GM23338 (cell line): ENCODE data around the gene FCRL1.

ENCODE experiments used
- CREB1 ChIP-seq: fragments of 250-450 bp; sonication (Bioruptor Pico); IDR thresholded peaks from 2 replicates; pipeline ENCODE4 v1.5.0; 2020; ENCODE audit warnings: low read depth, mild to moderate bottlenecking, moderate library complexity
- EZH2 ChIP-seq: fragments of 200-600 bp; sonication (generic); IDR thresholded peaks from one replicate; pipeline ENCODE4 v1.8.0; 2017; ENCODE audit warnings: antibody characterized with exemption, mild to moderate bottlenecking, low read depth; ENCODE audit not compliant: unreplicated experiment
- EZH2phosphoT487 ChIP-seq: fragments of 200-600 bp; sonication (generic); IDR thresholded peaks from one replicate; pipeline ENCODE4 v1.8.1; 2018; ENCODE audit warnings: antibody characterized with exemption; ENCODE audit not compliant: unreplicated experiment
- JUNB ChIP-seq: IDR thresholded peaks from one replicate; pipeline ENCODE4 v1.6.1; 2016; ENCODE audit warnings: antibody characterized with exemption; ENCODE audit not compliant: unreplicated experiment
- NANOG ChIP-seq: IDR thresholded peaks from 2 replicates; pipeline ENCODE4 v1.6.1; 2016; ENCODE audit warnings: antibody characterized with exemption, borderline replicate concordance
- POLR2AphosphoS5 ChIP-seq: IDR thresholded peaks from 2 replicates; pipeline ENCODE4 v1.6.1; 2016; ENCODE audit warnings: antibody characterized with exemption, low read depth
- STAT1 ChIP-seq: IDR thresholded peaks from one replicate; pipeline ENCODE4 v1.6.1; 2016; ENCODE audit warnings: antibody characterized with exemption; ENCODE audit not compliant: unreplicated experiment
- ZNF114 ChIP-seq: fragments of 250-450 bp; sonication (Bioruptor Pico); IDR thresholded peaks from 2 replicates; pipeline ENCODE4 v1.5.0; 2020; ENCODE audit warnings: mild to moderate bottlenecking, moderate library complexity
- ZNF331 ChIP-seq: fragments of 250-450 bp; sonication (Bioruptor Pico); IDR thresholded peaks from 2 replicates; pipeline ENCODE4 v1.5.0; 2020; ENCODE audit warnings: low read depth, mild to moderate bottlenecking, moderate library complexity
- TF ChIP-seq, protein P1 (sequence below), 2 experiments: fragments of 200-600 bp in 1 of 2; sonication (generic) in 1 of 2; conservative IDR thresholded peaks; 2 replicates each; pipeline versions ENCODE4 v1.5.1 to v1.6.1; 2016 to 2017; ENCODE audit warnings: antibody characterized with exemption in 2 of 2, low read depth in 2 of 2, mild to moderate bottlenecking in 2 of 2, moderate library complexity in 1 of 2
- TF ChIP-seq, protein P2 (sequence below): IDR thresholded peaks from one replicate; pipeline ENCODE4 v1.6.1; 2018; ENCODE audit warnings: antibody characterized with exemption; ENCODE audit not compliant: unreplicated experiment
- TF ChIP-seq, protein P3 (sequence below): IDR thresholded peaks from 2 replicates; pipeline ENCODE4 v1.6.1; 2016; ENCODE audit warnings: antibody characterized with exemption
- TF ChIP-seq, protein P4 (sequence below): fragments of 250-450 bp; sonication (Bioruptor Pico); IDR thresholded peaks from 2 replicates; pipeline ENCODE4 v1.5.0; 2020; ENCODE audit warnings: mild to moderate bottlenecking, moderate library complexity

DNA sequence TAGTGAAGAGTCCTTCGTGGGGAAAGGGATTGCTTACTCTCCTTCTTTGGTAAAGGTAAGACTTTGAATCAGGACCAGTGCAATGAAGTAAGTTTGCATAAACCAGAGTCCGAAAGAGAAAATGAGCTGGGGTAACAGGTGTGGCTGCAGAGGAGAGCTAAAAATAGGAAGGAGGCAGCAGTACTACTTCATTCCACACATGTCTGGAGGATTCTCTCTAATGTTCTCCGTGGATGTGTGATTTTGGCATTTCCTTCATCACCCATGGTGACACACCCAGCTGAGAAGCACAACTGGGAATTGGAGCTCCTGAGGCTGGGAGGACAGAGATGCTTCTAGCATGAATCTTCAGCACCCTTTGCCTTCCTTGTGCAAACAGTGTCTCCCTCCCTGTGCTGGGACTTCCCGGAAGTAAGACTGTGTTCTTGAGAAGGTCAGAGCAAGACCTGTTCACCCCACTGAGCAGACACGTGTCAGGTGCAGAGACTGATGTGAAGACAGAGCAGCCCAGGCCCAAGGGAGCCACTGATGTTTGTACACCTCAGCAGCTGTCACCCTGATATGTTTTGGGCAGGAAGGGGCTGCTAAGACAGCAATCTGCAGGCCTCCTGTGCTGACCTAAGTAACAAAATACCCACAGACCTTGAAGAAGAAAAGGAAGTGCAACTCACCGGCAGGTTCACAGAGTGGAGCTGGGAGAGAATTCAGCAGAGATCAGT is 13.3 kb downstream of the FCRL1 start:
- TF ChIP-seq, protein P1, sequence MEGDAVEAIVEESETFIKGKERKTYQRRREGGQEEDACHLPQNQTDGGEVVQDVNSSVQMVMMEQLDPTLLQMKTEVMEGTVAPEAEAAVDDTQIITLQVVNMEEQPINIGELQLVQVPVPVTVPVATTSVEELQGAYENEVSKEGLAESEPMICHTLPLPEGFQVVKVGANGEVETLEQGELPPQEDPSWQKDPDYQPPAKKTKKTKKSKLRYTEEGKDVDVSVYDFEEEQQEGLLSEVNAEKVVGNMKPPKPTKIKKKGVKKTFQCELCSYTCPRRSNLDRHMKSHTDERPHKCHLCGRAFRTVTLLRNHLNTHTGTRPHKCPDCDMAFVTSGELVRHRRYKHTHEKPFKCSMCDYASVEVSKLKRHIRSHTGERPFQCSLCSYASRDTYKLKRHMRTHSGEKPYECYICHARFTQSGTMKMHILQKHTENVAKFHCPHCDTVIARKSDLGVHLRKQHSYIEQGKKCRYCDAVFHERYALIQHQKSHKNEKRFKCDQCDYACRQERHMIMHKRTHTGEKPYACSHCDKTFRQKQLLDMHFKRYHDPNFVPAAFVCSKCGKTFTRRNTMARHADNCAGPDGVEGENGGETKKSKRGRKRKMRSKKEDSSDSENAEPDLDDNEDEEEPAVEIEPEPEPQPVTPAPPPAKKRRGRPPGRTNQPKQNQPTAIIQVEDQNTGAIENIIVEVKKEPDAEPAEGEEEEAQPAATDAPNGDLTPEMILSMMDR (conservative IDR thresholded peaks at IDR 0.05; ENCODE audit: low read depth in 2 of 2): no peak
- TF ChIP-seq EZH2: no peak
- TF ChIP-seq JUNB: no peak
- TF ChIP-seq NANOG: no peak
- no peak for TF ChIP-seq POLR2AphosphoS5
- no peak for TF ChIP-seq EZH2phosphoT487
- TF ChIP-seq, protein P2, sequence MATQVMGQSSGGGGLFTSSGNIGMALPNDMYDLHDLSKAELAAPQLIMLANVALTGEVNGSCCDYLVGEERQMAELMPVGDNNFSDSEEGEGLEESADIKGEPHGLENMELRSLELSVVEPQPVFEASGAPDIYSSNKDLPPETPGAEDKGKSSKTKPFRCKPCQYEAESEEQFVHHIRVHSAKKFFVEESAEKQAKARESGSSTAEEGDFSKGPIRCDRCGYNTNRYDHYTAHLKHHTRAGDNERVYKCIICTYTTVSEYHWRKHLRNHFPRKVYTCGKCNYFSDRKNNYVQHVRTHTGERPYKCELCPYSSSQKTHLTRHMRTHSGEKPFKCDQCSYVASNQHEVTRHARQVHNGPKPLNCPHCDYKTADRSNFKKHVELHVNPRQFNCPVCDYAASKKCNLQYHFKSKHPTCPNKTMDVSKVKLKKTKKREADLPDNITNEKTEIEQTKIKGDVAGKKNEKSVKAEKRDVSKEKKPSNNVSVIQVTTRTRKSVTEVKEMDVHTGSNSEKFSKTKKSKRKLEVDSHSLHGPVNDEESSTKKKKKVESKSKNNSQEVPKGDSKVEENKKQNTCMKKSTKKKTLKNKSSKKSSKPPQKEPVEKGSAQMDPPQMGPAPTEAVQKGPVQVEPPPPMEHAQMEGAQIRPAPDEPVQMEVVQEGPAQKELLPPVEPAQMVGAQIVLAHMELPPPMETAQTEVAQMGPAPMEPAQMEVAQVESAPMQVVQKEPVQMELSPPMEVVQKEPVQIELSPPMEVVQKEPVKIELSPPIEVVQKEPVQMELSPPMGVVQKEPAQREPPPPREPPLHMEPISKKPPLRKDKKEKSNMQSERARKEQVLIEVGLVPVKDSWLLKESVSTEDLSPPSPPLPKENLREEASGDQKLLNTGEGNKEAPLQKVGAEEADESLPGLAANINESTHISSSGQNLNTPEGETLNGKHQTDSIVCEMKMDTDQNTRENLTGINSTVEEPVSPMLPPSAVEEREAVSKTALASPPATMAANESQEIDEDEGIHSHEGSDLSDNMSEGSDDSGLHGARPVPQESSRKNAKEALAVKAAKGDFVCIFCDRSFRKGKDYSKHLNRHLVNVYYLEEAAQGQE: no peak
- TF ChIP-seq CREB1 (CRISPR knock-in tag): no peak
- no peak for TF ChIP-seq ZNF114 (CRISPR knock-in tag)
- no peak for TF ChIP-seq ZNF331 (CRISPR knock-in tag)
- TF ChIP-seq, protein P3, sequence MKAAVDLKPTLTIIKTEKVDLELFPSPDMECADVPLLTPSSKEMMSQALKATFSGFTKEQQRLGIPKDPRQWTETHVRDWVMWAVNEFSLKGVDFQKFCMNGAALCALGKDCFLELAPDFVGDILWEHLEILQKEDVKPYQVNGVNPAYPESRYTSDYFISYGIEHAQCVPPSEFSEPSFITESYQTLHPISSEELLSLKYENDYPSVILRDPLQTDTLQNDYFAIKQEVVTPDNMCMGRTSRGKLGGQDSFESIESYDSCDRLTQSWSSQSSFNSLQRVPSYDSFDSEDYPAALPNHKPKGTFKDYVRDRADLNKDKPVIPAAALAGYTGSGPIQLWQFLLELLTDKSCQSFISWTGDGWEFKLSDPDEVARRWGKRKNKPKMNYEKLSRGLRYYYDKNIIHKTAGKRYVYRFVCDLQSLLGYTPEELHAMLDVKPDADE: no peak
- no peak for TF ChIP-seq STAT1
- TF ChIP-seq, protein P4, sequence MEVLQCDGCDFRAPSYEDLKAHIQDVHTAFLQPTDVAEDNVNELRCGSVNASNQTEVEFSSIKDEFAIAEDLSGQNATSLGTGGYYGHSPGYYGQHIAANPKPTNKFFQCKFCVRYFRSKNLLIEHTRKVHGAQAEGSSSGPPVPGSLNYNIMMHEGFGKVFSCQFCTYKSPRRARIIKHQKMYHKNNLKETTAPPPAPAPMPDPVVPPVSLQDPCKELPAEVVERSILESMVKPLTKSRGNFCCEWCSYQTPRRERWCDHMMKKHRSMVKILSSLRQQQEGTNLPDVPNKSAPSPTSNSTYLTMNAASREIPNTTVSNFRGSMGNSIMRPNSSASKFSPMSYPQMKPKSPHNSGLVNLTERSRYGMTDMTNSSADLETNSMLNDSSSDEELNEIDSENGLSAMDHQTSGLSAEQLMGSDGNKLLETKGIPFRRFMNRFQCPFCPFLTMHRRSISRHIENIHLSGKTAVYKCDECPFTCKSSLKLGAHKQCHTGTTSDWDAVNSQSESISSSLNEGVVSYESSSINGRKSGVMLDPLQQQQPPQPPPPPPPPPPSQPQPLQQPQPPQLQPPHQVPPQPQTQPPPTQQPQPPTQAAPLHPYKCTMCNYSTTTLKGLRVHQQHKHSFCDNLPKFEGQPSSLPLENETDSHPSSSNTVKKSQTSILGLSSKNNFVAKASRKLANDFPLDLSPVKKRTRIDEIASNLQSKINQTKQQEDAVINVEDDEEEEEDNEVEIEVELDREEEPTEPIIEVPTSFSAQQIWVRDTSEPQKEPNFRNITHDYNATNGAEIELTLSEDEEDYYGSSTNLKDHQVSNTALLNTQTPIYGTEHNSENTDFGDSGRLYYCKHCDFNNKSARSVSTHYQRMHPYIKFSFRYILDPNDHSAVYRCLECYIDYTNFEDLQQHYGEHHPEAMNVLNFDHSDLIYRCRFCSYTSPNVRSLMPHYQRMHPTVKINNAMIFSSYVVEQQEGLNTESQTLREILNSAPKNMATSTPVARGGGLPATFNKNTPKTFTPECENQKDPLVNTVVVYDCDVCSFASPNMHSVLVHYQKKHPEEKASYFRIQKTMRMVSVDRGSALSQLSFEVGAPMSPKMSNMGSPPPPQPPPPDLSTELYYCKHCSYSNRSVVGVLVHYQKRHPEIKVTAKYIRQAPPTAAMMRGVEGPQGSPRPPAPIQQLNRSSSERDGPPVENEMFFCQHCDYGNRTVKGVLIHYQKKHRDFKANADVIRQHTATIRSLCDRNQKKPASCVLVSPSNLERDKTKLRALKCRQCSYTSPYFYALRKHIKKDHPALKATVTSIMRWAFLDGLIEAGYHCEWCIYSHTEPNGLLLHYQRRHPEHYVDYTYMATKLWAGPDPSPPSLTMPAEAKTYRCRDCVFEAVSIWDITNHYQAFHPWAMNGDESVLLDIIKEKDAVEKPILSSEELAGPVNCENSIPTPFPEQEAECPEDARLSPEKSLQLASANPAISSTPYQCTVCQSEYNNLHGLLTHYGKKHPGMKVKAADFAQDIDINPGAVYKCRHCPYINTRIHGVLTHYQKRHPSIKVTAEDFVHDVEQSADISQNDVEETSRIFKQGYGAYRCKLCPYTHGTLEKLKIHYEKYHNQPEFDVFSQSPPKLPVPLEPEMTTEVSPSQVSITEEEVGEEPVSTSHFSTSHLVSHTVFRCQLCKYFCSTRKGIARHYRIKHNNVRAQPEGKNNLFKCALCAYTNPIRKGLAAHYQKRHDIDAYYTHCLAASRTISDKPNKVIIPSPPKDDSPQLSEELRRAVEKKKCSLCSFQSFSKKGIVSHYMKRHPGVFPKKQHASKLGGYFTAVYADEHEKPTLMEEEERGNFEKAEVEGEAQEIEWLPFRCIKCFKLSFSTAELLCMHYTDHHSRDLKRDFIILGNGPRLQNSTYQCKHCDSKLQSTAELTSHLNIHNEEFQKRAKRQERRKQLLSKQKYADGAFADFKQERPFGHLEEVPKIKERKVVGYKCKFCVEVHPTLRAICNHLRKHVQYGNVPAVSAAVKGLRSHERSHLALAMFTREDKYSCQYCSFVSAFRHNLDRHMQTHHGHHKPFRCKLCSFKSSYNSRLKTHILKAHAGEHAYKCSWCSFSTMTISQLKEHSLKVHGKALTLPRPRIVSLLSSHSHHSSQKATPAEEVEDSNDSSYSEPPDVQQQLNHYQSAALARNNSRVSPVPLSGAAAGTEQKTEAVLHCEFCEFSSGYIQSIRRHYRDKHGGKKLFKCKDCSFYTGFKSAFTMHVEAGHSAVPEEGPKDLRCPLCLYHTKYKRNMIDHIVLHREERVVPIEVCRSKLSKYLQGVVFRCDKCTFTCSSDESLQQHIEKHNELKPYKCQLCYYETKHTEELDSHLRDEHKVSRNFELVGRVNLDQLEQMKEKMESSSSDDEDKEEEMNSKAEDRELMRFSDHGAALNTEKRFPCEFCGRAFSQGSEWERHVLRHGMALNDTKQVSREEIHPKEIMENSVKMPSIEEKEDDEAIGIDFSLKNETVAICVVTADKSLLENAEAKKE (CRISPR knock-in tag): no peak
